Measurements from ENCODE around the gene LDHD. TPM values are rescaled to one million over a fixed set of nuclear protein-coding genes. Genes with fewer than 3 reads are reported as not detected.

Gene LDHD
- total RNA-seq, 4 donors from 2014 or later: 3.3 to 20.4 (median 10.4) TPM

GRCh38 chr16:75099075-75099667 lies 17.4 kb downstream of the LDHD start:
- Histone ChIP-seq H3K4me3 (no peak overlapping the region), H3K36me3 (peaks cover 0 to 26% (median 0%) of the 10 kb centered on the region in 3 donors), H3K27ac (peak overlapping the region; percentile 60 to 82 (median 73)), H3K4me1 (peaks cover 43 to 63% (median 47%) of the 10 kb centered on the region in 3 donors), H3K9me3 (no peaks in the 10 kb centered on the region), H3K27me3 (no peaks in the 10 kb centered on the region)
- intact Hi-C loops (cut with DNase I): no loop called here
- DNase-seq: no peak
- TF ChIP-seq POLR2A (IDR thresholded peaks at IDR 0.05): no peak
- TF ChIP-seq, protein P1, sequence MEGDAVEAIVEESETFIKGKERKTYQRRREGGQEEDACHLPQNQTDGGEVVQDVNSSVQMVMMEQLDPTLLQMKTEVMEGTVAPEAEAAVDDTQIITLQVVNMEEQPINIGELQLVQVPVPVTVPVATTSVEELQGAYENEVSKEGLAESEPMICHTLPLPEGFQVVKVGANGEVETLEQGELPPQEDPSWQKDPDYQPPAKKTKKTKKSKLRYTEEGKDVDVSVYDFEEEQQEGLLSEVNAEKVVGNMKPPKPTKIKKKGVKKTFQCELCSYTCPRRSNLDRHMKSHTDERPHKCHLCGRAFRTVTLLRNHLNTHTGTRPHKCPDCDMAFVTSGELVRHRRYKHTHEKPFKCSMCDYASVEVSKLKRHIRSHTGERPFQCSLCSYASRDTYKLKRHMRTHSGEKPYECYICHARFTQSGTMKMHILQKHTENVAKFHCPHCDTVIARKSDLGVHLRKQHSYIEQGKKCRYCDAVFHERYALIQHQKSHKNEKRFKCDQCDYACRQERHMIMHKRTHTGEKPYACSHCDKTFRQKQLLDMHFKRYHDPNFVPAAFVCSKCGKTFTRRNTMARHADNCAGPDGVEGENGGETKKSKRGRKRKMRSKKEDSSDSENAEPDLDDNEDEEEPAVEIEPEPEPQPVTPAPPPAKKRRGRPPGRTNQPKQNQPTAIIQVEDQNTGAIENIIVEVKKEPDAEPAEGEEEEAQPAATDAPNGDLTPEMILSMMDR (IDR thresholded peaks at IDR 0.05): no peak
- 45 to 56% methylated on average over 3 to 5 of the region's 8 CpGs for whole genome bisulfite sequencing, 2 donors

- no peak for DNase-seq
- intact Hi-C loops (cut with DNase I): no loop called here
- H3K4me3 ChIP-seq: no peak overlapping the region
- no peaks in the 10 kb centered on the region for H3K9me3 ChIP-seq
- peak overlapping the region; percentile 60 to 82 (median 73) for H3K27ac ChIP-seq
- H3K36me3 ChIP-seq: peaks cover 0 to 26% (median 0%) of the 10 kb centered on the region in 3 donors
- WGBS, 2 donors: 39 to 69% methylated on average over 5 to 11 of the region's 15 CpGs
- TF ChIP-seq, protein P1 (IDR thresholded peaks at IDR 0.05): no peak
- no peak for TF ChIP-seq POLR2A (IDR thresholded peaks at IDR 0.05)
- H3K4me1 ChIP-seq: peaks cover 43 to 62% (median 47%) of the 10 kb centered on the region in 3 donors
- no peaks in the 10 kb centered on the region for H3K27me3 ChIP-seq
These were observed 18.4 kb downstream of the LDHD start for GRCh38 chr16:75097941-75098901.

- no peak for DNase-seq
- intact Hi-C loops (cut with DNase I): no loop called here
- Histone ChIP-seq H3K27me3 (no peaks in the 10 kb centered on the region), H3K9me3 (no peaks in the 10 kb centered on the region), H3K4me1 (peaks cover 43 to 71% (median 47%) of the 10 kb centered on the region in 3 donors), H3K27ac (peak overlapping the region; percentile 54 to 82 (median 69)), H3K4me3 (no peak overlapping the region), H3K36me3 (peaks cover 0 to 26% (median 0%) of the 10 kb centered on the region in 3 donors)
- WGBS, 2 donors: 79 to 80% methylated on average over 8 of the region's 10 CpGs
- TF ChIP-seq, protein P1 (IDR thresholded peaks at IDR 0.05): no peak
- no peak for TF ChIP-seq POLR2A (IDR thresholded peaks at IDR 0.05)
These were observed 19.3 kb downstream of the LDHD start for GRCh38 chr16:75097191-75097761.

GRCh38 chr16:75096656-75097055 lies 19.9 kb downstream of the LDHD start:
- no peaks in the 10 kb centered on the region for H3K9me3 ChIP-seq
- TF ChIP-seq, protein P1 (IDR thresholded peaks at IDR 0.05): peak in 5 of 6 experiments; percentile 34 to 81 (median 64)
- TF ChIP-seq POLR2A (IDR thresholded peaks at IDR 0.05): no peak
- peaks cover 44 to 76% (median 47%) of the 10 kb centered on the region in 3 donors for H3K4me1 ChIP-seq
- intact Hi-C loops (cut with DNase I): no loop called here
- WGBS, 2 donors: 40 to 46% methylated on average over 6 of the region's 6 CpGs
- H3K4me3 ChIP-seq: no peak overlapping the region
- H3K27me3 ChIP-seq: no peaks in the 10 kb centered on the region
- DNase-seq: no peak
- peak overlapping the region; percentile 54 to 82 (median 69) for H3K27ac ChIP-seq
- H3K36me3 ChIP-seq: peaks cover 0 to 26% (median 0%) of the 10 kb centered on the region in 3 donors
